GM23338 (cell line): ENCODE measurements around the gene GNG7. TPM values are rescaled to one million over a fixed set of nuclear protein-coding genes. Genes with fewer than 3 reads are reported as not detected.

Source experiments
- ATAC-seq: fragments of 200-7000 bp; cut with Tn5 transposase; 3 replicates; pipeline ENCODE4 v1.9.1; 2020
- DNase-seq: peaks from one replicate; pipeline ENCODE4 v3.0.0-alpha.2; 2015; ENCODE audit warnings: low spot score
- H2AFZ ChIP-seq: fragments of 200-600 bp; sonication (generic); 2 replicates; pipeline ENCODE4 v1.8.0; 2016; ENCODE audit warnings: antibody characterized with exemption, mild to moderate bottlenecking, moderate library complexity
- H3F3A ChIP-seq: fragments of 200-600 bp; sonication (generic); replicated peaks from 2 replicates; pipeline ENCODE4 v1.8.0; 2017; ENCODE audit warnings: antibody characterized with exemption, mixed run types, low read depth
- H3K27ac ChIP-seq: fragments of 200-600 bp; sonication (generic); 2 replicates; pipeline ENCODE4 v1.6.1; 2016; ENCODE audit warnings: low read depth
- H3K27me3 ChIP-seq: fragments of 200-600 bp; sonication (generic); 2 replicates; pipeline ENCODE4 v1.8.0; 2016; ENCODE audit warnings: mild to moderate bottlenecking, mixed run types, moderate library complexity; ENCODE audit not compliant: insufficient read depth
- H3K36me3 ChIP-seq: fragments of 200-600 bp; sonication (generic); 2 replicates; pipeline ENCODE4 v1.8.0; 2016; ENCODE audit warnings: mild to moderate bottlenecking; ENCODE audit not compliant: insufficient read depth
- H3K4me1 ChIP-seq: fragments of 200-600 bp; sonication (generic); 2 replicates; pipeline ENCODE4 v1.8.0; 2016; ENCODE audit warnings: mild to moderate bottlenecking, moderate library complexity; ENCODE audit not compliant: insufficient read depth
- H3K4me2 ChIP-seq: fragments of 200-600 bp; sonication (generic); 2 replicates; pipeline ENCODE4 v1.7.1; 2017; ENCODE audit warnings: mixed run types
- H3K4me3 ChIP-seq: fragments of 200-600 bp; sonication (generic); 2 replicates; pipeline ENCODE4 v1.6.1; 2016; ENCODE audit warnings: mixed run types
- H3K79me2 ChIP-seq: fragments of 200-600 bp; sonication (generic); replicated peaks from 2 replicates; pipeline ENCODE4 v1.8.0; 2017; ENCODE audit warnings: mild to moderate bottlenecking; ENCODE audit not compliant: insufficient read depth
- H3K9me2 ChIP-seq: fragments of 200-600 bp; sonication (generic); 2 replicates; pipeline ENCODE4 v1.8.0; 2017; ENCODE audit not compliant: insufficient read depth
- H4K20me1 ChIP-seq: fragments of 200-600 bp; sonication (generic); replicated peaks from 2 replicates; pipeline ENCODE4 v1.8.0; 2017; ENCODE audit warnings: mild to moderate bottlenecking; ENCODE audit not compliant: insufficient read depth
- H3K27ac Mint-ChIP-seq: 2 replicates; pipeline ENCODE4 v1.8.0; 2020; ENCODE audit warnings: inconsistent platforms, mild to moderate bottlenecking, moderate library complexity, mixed read lengths
- H3K27me3 Mint-ChIP-seq: 3 replicates; pipeline ENCODE4 v1.8.0; 2022; ENCODE audit warnings: low read depth, mild to moderate bottlenecking, moderate library complexity, mixed read lengths, inconsistent platforms; ENCODE audit not compliant: insufficient read depth, poor library complexity
- H3K36me3 Mint-ChIP-seq: 3 replicates; pipeline ENCODE4 v1.8.0; 2021; ENCODE audit warnings: low read depth, mild to moderate bottlenecking, inconsistent platforms, moderate library complexity, mixed read lengths
- H3K4me1 Mint-ChIP-seq: 3 replicates; pipeline ENCODE4 v1.8.0; 2020; ENCODE audit warnings: mild to moderate bottlenecking, inconsistent platforms, mixed read lengths
- H3K4me3 Mint-ChIP-seq: 3 replicates; pipeline ENCODE4 v1.8.0; 2021; ENCODE audit warnings: moderate library complexity, mild to moderate bottlenecking, inconsistent platforms, mixed read lengths
- H3K9me3 Mint-ChIP-seq: 3 replicates; pipeline ENCODE4 v1.8.0; 2020; ENCODE audit warnings: moderate library complexity, mild to moderate bottlenecking, inconsistent platforms, mixed read lengths
- CREB1 ChIP-seq: fragments of 250-450 bp; sonication (Bioruptor Pico); IDR thresholded peaks from 2 replicates; pipeline ENCODE4 v1.5.0; 2020; ENCODE audit warnings: low read depth, mild to moderate bottlenecking, moderate library complexity
- CTCF ChIP-seq, 2 experiments: fragments of 200-600 bp in 1 of 2; sonication (generic) in 1 of 2; conservative IDR thresholded peaks; 2 replicates each; pipeline versions ENCODE4 v1.5.1 to v1.6.1; 2016 to 2017; ENCODE audit warnings: antibody characterized with exemption in 2 of 2, low read depth in 2 of 2, mild to moderate bottlenecking in 2 of 2, moderate library complexity in 1 of 2
- ETS1 ChIP-seq: IDR thresholded peaks from 2 replicates; pipeline ENCODE4 v1.6.1; 2016; ENCODE audit warnings: antibody characterized with exemption
- EZH2 ChIP-seq: fragments of 200-600 bp; sonication (generic); IDR thresholded peaks from one replicate; pipeline ENCODE4 v1.8.0; 2017; ENCODE audit warnings: antibody characterized with exemption, mild to moderate bottlenecking, low read depth; ENCODE audit not compliant: unreplicated experiment
- EZH2phosphoT487 ChIP-seq: fragments of 200-600 bp; sonication (generic); IDR thresholded peaks from one replicate; pipeline ENCODE4 v1.8.1; 2018; ENCODE audit warnings: antibody characterized with exemption; ENCODE audit not compliant: unreplicated experiment
- JUNB ChIP-seq: IDR thresholded peaks from one replicate; pipeline ENCODE4 v1.6.1; 2016; ENCODE audit warnings: antibody characterized with exemption; ENCODE audit not compliant: unreplicated experiment
- NANOG ChIP-seq: IDR thresholded peaks from 2 replicates; pipeline ENCODE4 v1.6.1; 2016; ENCODE audit warnings: antibody characterized with exemption, borderline replicate concordance
- POLR2AphosphoS5 ChIP-seq: IDR thresholded peaks from 2 replicates; pipeline ENCODE4 v1.6.1; 2016; ENCODE audit warnings: antibody characterized with exemption, low read depth
- REST ChIP-seq: IDR thresholded peaks from one replicate; pipeline ENCODE4 v1.6.1; 2018; ENCODE audit warnings: antibody characterized with exemption; ENCODE audit not compliant: unreplicated experiment
- STAT1 ChIP-seq: IDR thresholded peaks from one replicate; pipeline ENCODE4 v1.6.1; 2016; ENCODE audit warnings: antibody characterized with exemption; ENCODE audit not compliant: unreplicated experiment
- ZNF114 ChIP-seq: fragments of 250-450 bp; sonication (Bioruptor Pico); IDR thresholded peaks from 2 replicates; pipeline ENCODE4 v1.5.0; 2020; ENCODE audit warnings: mild to moderate bottlenecking, moderate library complexity
- ZNF331 ChIP-seq: fragments of 250-450 bp; sonication (Bioruptor Pico); IDR thresholded peaks from 2 replicates; pipeline ENCODE4 v1.5.0; 2020; ENCODE audit warnings: low read depth, mild to moderate bottlenecking, moderate library complexity
- ZNF462 ChIP-seq: fragments of 250-450 bp; sonication (Bioruptor Pico); IDR thresholded peaks from 2 replicates; pipeline ENCODE4 v1.5.0; 2020; ENCODE audit warnings: mild to moderate bottlenecking, moderate library complexity
- polyA plus RNA-seq: library from polyadenylated mRNA; unstranded; fragments of >200 nt; fragmentation: Nextera tagmentation; extraction: Ambion mirVana; gene quantifications from 2 replicates; pipeline ENCODE4 v1.2.1, GENCODE V29; 2016
- total RNA-seq: library from RNA; depleted of rRNA; stranded (reverse); fragments of >200 nt; shearing (Covaris generic); gene quantifications from 2 replicates; pipeline ENCODE4 v1.2.3, GENCODE V29; 2014

GNG7 gene
- total and polyA plus RNA-seq, 2 experiments from 2014 or later = 5.1 to 5.4 TPM

GRCh38 chr19:2547033-2547680, 155.3 kb downstream of the GNG7 start:
- Mint-ChIP-seq H3K4me3 (no peak overlapping the region; the same call in 2 of the 3 replicates), H3K27me3 (peaks cover 22% of the 10 kb centered on the region), H3K36me3 (no peaks in the 10 kb centered on the region; the same call in 2 of the 3 replicates), H3K4me1 (peaks cover 28% of the 10 kb centered on the region), H3K27ac (no peak overlapping the region), H3K9me3 (peaks cover 7% of the 10 kb centered on the region; the same call in 2 of the 3 replicates)
- no peak for ATAC-seq
- Histone ChIP-seq H2AFZ (no peak overlapping the region), H4K20me1 (no peaks in the 10 kb centered on the region), H3K4me1 (peaks cover 23% of the 10 kb centered on the region), H3K79me2 (no peaks in the 10 kb centered on the region), H3F3A (peaks cover 10% of the 10 kb centered on the region), H3K4me2 (no peak overlapping the region), H3K27me3 (no peaks in the 10 kb centered on the region), H3K9me2 (no peaks in the 10 kb centered on the region), H3K27ac (peak overlapping the region; percentile 32; the same call in 1 of the 2 replicates), H3K4me3 (no peak overlapping the region), H3K36me3 (no peaks in the 10 kb centered on the region)
- no peak for DNase-seq
- TF ChIP-seq EZH2 (no peak), CREB1 (CRISPR knock-in tag) (no peak), ETS1 (no peak), STAT1 (no peak), ZNF331 (CRISPR knock-in tag) (no peak), ZNF462 (no peak), NANOG (no peak), REST (no peak), CTCF (conservative IDR thresholded peaks at IDR 0.05; ENCODE audit: low read depth in 2 of 2) (no peak), JUNB (no peak), POLR2AphosphoS5 (no peak), EZH2phosphoT487 (no peak), ZNF114 (CRISPR knock-in tag) (no peak)
